ENCODE measurements around the gene ADCY3. TPM values are rescaled to one million over a fixed set of nuclear protein-coding genes. Genes with fewer than 3 reads are reported as not detected.
A peak's percentile ranks its signal among the peaks of the same experiment; 100 is the strongest.

Gene ADCY3
- 100 to 1,000 TPM in 1 of 3 donors, 10 to 100 TPM in 2; 16.4 to 120 (median 96.4) TPM for polyA plus RNA-seq

- H3K27ac ChIP-seq (ENCODE audit: low read depth, low read length) = peak within 1 kb of the TSS; percentile 8
- WGBS, 3 donors = 0 to 1% (median 0%) methylated on average over 51 to 96 of the region's 103 CpGs
Measured at GRCh38 chr2:24920098-24920808, at the start of gene ADCY3. ADCY3 (minus strand) TSS chr2:24920237; CDS start chr2:24918987, 1,250 bp downstream.

DNA sequence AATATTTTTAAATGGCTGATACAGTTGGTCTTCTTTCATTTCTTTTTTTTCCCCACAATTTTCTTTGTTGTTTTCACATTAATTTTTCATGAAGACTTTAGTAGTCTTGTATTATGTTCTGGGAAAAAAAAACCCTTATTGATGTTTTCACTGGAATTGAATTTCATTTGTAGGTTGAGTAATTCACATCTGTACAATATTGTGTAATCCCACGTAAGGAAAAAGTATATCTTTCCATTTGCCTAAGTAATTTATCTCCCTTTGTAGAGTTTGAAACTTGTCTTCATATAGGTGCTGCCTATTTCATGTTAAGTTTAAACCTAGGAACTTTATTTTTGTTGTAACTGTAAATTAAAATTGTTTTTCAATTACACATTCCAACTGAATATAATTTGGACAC, 49.7 kb upstream of the ADCY3 start:
- no peak overlapping the region for H3K27ac ChIP-seq (ENCODE audit: low read depth, low read length)
- WGBS, 3 donors = 40 to 68% (median 47%) methylated on average over 1 of the region's 1 CpG

GRCh38 chr2:24961903-24962302, 41.9 kb upstream of the ADCY3 start:
- H3K27ac ChIP-seq (ENCODE audit: low read depth, low read length) = no peak overlapping the region
- WGBS, 3 donors = 90 to 100% (median 98%) methylated on average over 1 of the region's 1 CpG

DNA sequence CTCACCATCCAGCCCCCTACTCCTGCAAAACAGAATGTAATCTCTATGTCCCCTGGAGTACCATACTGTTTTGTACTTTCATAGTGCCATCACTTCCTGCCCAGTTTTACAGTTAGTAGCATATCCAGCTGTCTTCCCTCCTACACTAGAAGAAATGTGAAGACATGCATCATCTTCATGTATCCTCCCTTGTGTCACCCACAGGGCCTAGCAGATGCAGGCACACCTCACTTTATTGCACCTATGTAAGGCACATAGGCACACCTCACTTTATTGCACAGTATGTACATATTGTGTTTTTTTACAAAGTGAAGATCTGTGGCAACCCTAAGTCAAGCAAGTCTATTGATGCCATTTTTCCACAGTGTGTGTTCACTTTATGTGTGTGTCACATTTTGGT, 39.7 kb upstream of the ADCY3 start:
- no peak overlapping the region for H3K27ac ChIP-seq (ENCODE audit: low read depth, low read length)

- no peak overlapping the region for H3K27ac ChIP-seq (ENCODE audit: low read depth, low read length)
- WGBS, 3 donors = 82 to 90% (median 84%) methylated on average over 3 of the region's 3 CpGs
Measured at GRCh38 chr2:24958411-24958935, 38.4 kb upstream of the ADCY3 start.

- WGBS, 3 donors = 76 to 87% (median 80%) methylated on average over 2 of the region's 2 CpGs
- H3K27ac ChIP-seq (ENCODE audit: low read depth, low read length) = no peak overlapping the region
Measured at GRCh38 chr2:24957976-24958375, 37.9 kb upstream of the ADCY3 start.

DNA sequence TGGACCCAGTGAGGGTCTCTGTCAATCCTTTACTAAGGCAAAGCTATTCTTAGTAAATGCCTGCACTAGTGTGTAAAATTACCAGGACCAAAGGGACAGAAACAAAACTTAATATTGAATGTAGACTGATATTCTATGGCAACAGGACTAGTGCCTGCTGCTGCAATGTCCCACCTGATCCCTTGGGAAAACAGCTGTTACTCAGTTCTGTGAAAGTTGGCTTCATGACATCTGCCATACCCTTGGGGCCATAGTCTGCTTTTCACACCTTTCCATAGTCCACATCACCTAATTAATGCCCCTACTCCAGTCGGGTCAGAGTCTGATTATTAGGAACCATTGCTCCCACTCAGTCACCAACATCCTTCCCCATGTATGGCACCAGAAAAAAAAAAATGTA, 37.2 kb upstream of the ADCY3 start:
- 58 to 91% (median 88%) methylated on average over 1 of the region's 1 CpG for WGBS, 3 donors
- H3K27ac ChIP-seq (ENCODE audit: low read depth, low read length) = no peak overlapping the region

DNA sequence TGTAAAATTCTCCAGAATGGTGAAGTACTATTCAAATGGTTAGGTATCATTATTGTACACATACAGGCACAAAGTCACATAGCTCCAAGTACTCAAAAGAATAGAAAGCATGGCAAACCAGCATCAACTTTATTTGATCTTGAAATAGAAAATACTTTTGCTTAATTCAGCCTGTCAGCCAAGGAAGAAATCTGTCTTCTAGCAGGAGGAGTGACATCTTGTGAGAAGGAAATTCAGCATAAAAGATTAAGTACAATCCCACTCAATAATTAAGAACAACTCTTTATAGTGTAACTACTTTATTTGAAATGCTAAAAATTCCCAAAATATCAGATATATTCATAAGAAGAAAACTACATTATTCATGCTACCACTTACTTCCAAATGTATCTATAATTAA, 35.9 kb upstream of the ADCY3 start:
- no peak overlapping the region for H3K27ac ChIP-seq (ENCODE audit: low read depth, low read length)

GRCh38 chr2:24955232-24955631, 35.2 kb upstream of the ADCY3 start:
- H3K27ac ChIP-seq (ENCODE audit: low read depth, low read length) = no peak overlapping the region

DNA sequence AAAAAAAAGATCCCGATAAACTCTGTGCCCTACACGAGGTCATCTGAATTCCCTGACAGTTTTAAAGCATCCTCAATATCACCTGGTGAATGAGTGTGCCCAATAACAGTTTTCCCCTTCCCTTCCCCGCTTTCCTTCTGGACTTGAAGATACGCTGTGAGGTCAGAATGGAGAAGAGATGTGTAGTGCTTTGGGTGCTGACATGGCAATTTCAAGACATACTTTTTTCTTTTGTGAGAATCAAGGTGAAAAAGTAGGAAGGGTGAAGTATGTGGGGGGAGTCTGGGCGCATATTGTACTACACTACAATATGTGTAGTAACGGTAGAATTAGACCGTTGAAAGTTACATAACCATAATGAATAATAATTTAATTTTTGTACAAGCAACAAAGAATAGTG, 30.1 kb upstream of the ADCY3 start:
- WGBS, 3 donors = 93 to 98% (median 94%) methylated on average over 7 of the region's 7 CpGs
- no peak overlapping the region for H3K27ac ChIP-seq (ENCODE audit: low read depth, low read length)

GRCh38 chr2:24948506-24948905, 28.5 kb upstream of the ADCY3 start:
- WGBS, 3 donors = 91 to 100% (median 95%) methylated on average over 6 of the region's 6 CpGs
- no peak overlapping the region for H3K27ac ChIP-seq (ENCODE audit: low read depth, low read length)

DNA sequence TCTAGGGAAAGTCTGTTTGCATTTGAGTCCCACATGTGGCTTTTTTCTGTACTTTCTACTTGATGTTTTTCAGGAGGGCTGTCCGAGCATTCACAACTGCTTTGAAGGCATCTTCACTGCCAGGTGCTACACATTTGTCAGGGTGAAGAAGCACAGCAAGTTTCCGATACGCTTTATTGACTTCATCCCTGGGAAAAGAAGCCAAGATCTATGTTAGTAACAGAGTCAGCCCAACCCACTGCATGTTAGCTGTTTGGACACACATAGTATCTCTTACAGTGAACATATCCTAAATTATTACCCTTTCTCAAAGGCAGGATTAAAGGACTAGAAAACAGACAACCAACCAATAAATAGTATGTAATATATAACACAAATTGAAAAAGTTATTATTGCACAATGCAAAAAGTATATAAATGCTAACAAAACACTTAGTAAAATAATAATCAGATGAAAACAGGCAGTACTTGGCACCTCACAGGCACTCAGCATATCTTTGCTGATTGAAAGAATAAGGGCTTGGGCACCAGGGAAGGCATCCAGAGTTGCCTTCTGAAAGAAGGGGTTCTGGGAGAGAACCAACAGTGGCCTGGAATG, 27.6 kb upstream of the ADCY3 start:
- 60 to 95% (median 92%) methylated on average over 3 of the region's 3 CpGs for WGBS, 3 donors
- H3K27ac ChIP-seq (ENCODE audit: low read depth, low read length) = no peak overlapping the region

- H3K27ac ChIP-seq (ENCODE audit: low read depth, low read length) = no peak overlapping the region
Measured at GRCh38 chr2:24945907-24946306, 25.9 kb upstream of the ADCY3 start.

DNA sequence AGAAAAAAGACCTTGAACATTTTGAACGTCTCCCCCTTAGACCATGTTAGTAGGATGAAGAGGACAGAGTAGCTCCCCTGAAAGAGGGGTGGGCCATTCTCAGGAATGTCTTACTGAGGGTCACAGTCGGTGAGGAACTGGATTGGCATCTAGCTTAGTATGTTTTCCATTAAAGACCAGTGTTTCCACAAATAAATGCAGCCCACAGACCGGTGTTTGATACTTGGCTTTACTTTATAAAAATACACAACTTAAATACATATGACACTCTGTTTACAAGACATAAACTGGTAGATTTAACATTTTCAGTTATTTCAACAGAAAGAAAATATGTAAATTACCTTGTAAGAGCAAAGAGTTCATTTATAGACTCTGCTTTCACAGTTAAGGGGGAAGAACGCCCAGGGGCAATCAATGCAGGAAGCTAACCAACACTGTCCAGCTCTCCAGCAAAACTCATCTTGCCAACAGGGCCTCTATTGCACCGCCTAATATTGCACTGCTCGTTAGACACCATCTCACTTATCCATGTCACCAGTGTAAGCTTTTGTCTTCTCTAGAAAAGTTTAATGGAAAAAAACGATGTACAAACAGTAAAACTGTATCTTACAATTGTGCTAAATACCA, 23.5 kb upstream of the ADCY3 start:
- WGBS, 3 donors = 81 to 88% (median 86%) methylated on average over 7 of the region's 7 CpGs
- H3K27ac ChIP-seq (ENCODE audit: low read depth, low read length) = no peak overlapping the region

More at GRCh38 chr2:24945907-24946306, 25.9 kb upstream of the ADCY3 start:
- WGBS, 3 donors = 91 to 97% (median 95%) methylated on average over 4 of the region's 4 CpGs

GRCh38 chr2:24939353-24939752, 19.3 kb upstream of the ADCY3 start:
- 72 to 84% (median 84%) methylated on average over 6 of the region's 6 CpGs for WGBS, 3 donors
- H3K27ac ChIP-seq (ENCODE audit: low read depth, low read length) = no peak overlapping the region

GRCh38 chr2:24937236-24937635, 17.2 kb upstream of the ADCY3 start:
- no peak overlapping the region for H3K27ac ChIP-seq (ENCODE audit: low read depth, low read length)
- 84 to 93% (median 92%) methylated on average over 2 of the region's 2 CpGs for WGBS, 3 donors

DNA sequence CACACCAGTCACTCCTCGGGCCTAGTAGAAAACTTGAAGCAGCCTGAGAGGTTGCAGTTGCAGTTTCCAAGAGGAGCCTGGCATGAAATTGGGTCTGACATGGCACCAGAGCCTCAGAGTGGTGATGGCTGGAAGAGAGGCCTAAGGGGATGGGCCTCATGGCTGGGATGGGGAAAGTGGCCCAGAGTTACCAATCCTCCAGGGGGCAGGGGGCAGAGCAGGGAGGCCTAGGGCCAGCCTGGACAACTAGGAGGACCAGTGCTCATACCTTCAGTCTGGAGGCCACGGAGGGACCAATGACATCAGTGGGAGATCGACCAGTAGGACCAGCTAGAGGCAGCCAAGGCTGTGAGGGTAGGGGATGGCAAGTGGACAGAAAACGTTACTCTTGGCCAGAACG, 15.1 kb upstream of the ADCY3 start:
- 84 to 91% (median 87%) methylated on average over 5 of the region's 5 CpGs for WGBS, 3 donors

DNA sequence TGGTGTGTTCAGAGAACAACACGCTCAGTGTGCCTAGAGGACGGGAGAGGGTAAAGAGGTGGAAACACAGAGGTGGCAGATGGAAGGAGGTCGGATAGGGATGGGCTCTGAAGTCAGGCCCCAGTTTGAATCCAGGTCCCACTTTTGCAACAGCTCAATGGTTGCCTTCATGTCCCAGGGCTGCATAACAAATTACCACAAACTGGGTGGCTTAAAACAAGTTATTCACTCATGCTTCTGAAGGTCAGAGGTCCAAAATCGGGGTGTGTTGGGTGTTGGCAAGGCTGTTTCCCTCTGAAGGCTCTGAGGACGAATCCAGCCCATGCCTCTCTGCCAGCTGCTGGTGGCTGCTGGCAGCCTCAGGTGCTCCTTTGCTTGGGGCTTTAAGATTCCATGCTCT, 12.7 kb upstream of the ADCY3 start:
- no peak overlapping the region for H3K27ac ChIP-seq (ENCODE audit: low read depth, low read length)
- WGBS, 3 donors = 89 to 91% (median 89%) methylated on average over 5 of the region's 5 CpGs

More for the DNA sequence above, 15.1 kb upstream of the ADCY3 start:
- H3K27ac ChIP-seq (ENCODE audit: low read depth, low read length) = no peak overlapping the region

- 42 to 67% (median 48%) methylated on average over 6 of the region's 6 CpGs for WGBS, 3 donors
Measured at GRCh38 chr2:24930768-24931167, 10.7 kb upstream of the ADCY3 start.

DNA sequence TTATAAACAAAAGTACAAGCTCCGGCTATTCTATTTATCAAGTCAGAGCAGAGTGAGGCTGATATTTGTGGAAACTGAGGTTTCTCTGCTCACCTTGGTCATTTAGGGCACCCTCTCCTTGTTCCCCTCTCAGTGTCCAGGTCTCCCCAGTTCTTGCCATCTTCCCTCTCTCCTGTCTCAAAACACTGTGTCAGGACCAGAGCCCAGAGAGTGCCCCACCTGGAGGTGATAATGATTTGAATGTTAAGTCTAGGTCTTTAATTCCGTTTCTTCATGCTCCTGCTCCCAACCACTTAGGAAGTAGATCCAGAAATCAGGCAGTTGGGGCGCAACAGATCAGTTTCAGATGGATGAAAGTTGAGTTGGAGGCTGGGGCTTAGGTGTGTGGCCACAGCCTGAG, 9.2 kb upstream of the ADCY3 start:
- no peak overlapping the region for H3K27ac ChIP-seq (ENCODE audit: low read depth, low read length)
- 88 to 97% (median 90%) methylated on average over 3 of the region's 3 CpGs for WGBS, 3 donors

More at GRCh38 chr2:24930768-24931167, 10.7 kb upstream of the ADCY3 start:
- H3K27ac ChIP-seq (ENCODE audit: low read depth, low read length) = no peak overlapping the region

All from adipose tissue (tissue), 3 donors.